ENCODE measurements around the gene BCKDK. TPM values are rescaled to one million over a fixed set of nuclear protein-coding genes. Genes with fewer than 3 reads are reported as not detected.
A peak's percentile ranks its signal among the peaks of the same experiment; 100 is the strongest.

Gene BCKDK
- polyA plus RNA-seq, 3 donors, result 76.5 to 93.5 (median 90.8) TPM

DNA sequence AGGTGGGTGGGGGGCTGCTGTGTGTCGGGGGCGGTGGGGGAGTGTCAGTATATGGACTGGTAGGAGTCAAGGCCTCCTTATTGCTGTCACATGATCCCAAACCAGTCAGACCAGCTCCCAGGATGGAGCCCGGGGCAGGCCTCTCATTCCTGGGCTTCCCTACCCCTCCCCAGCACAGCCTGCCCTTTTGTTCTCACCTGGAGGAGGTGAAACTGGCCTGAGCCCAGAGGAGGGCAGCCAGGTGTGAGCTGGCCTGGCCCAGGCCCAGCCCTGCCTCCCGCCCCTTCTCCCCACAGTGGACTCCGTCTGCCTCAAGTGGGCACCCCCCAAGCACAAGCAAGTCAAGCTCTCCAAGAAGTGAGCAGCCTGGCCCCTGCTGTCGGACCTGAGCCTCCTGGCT lies 22.7 kb downstream of the BCKDK start:
- TF ChIP-seq, protein P1, sequence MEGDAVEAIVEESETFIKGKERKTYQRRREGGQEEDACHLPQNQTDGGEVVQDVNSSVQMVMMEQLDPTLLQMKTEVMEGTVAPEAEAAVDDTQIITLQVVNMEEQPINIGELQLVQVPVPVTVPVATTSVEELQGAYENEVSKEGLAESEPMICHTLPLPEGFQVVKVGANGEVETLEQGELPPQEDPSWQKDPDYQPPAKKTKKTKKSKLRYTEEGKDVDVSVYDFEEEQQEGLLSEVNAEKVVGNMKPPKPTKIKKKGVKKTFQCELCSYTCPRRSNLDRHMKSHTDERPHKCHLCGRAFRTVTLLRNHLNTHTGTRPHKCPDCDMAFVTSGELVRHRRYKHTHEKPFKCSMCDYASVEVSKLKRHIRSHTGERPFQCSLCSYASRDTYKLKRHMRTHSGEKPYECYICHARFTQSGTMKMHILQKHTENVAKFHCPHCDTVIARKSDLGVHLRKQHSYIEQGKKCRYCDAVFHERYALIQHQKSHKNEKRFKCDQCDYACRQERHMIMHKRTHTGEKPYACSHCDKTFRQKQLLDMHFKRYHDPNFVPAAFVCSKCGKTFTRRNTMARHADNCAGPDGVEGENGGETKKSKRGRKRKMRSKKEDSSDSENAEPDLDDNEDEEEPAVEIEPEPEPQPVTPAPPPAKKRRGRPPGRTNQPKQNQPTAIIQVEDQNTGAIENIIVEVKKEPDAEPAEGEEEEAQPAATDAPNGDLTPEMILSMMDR (IDR thresholded peaks at IDR 0.05), result no peak
- no peaks in the 10 kb centered on the region for H3K27me3 ChIP-seq (ENCODE audit: control insufficient read depth in 2 of 2, insufficient read depth in 2 of 2, low read length in 2 of 2)
- peak overlapping the region; percentile 62 for H3K4me2 ChIP-seq (replicated peaks; ENCODE audit: extremely low read depth, low read length, poor library complexity, severe bottlenecking)
- H2AFZ ChIP-seq (ENCODE audit: insufficient read depth, low read depth, low read length, poor library complexity, severe bottlenecking), result no peak overlapping the region
- Mint-ChIP-seq H3K36me3 (peaks cover 52 to 61% of the 10 kb centered on the region in 2 donors), H3K9me3 (peaks cover 0 to 2% (median 0%) of the 10 kb centered on the region in 7 donors), H3K4me3 (peak overlapping the region in 1 of 2 donors; percentile 62), H3K27me3 (ENCODE audit: low read depth in 3 of 3) (peaks cover 0 to 4% (median 0%) of the 10 kb centered on the region in 3 donors), H3K4me1 (peaks cover 76% of the 10 kb centered on the region), H3K27ac (peak overlapping the region; percentile 98 to 100 (median 99))
- intact Hi-C loops (cut with micrococcal nuclease), result no loop called here
- H3K79me2 ChIP-seq (ENCODE audit: insufficient read depth, low read length), result no peaks in the 10 kb centered on the region
- DNase-seq, result no peak
- 80% methylated on average over 2 of the region's 6 CpGs for WGBS (ENCODE audit: insufficient coverage)
- no peak overlapping the region for H3K9ac ChIP-seq (ENCODE audit: insufficient read depth, low read length, poor library complexity, severe bottlenecking)
- H3K36me3 ChIP-seq (replicated peaks in 1 of 2; ENCODE audit: control insufficient read depth in 1 of 2, insufficient read depth in 2 of 2, low read length in 2 of 2), result peaks cover 29 to 48% of the 10 kb centered on the region in 2 donors
- peak overlapping the region; percentile 99 for H3K27ac ChIP-seq (ENCODE audit: low read depth in 1 of 2, low read length in 2 of 2)
- peaks cover 77 to 91% of the 10 kb centered on the region in 2 donors for H3K4me1 ChIP-seq (ENCODE audit: control insufficient read depth in 1 of 2, insufficient read depth in 2 of 2, low read length in 2 of 2)
- H3K9me3 ChIP-seq (replicated peaks in 1 of 2; ENCODE audit: control insufficient read depth in 1 of 2, insufficient read depth in 1 of 2, low read length in 2 of 2), result no peaks in the 10 kb centered on the region
- H3K4me3 ChIP-seq (replicated peaks in 1 of 3; ENCODE audit: low read depth in 2 of 3, low read length in 3 of 3), result peak overlapping the region in 1 of 3 experiments; percentile 53
- no peaks in the 10 kb centered on the region for H4K20me1 ChIP-seq (ENCODE audit: insufficient read depth, low read length)

DNA sequence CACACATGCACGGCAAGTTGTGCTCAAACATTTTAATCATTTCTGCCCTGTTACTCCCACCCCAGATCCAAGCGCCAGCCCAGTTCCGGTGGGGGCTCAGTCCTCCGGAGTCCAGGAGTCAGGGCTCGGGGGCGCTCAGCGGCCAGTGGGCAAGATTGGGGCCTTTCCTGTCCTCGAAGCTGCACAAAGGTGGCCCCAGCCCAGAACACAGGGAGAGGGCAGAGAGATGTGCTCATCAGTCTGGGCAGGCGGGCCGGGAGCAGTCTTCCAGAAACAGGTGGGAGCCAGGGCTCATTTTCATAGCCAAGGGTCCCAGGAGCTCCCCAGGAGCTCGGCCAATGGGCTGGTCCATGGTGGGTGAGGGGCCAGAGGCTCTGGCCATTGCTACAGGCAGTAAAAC lies 23.2 kb downstream of the BCKDK start:
- H3K4me3 ChIP-seq (replicated peaks in 1 of 3; ENCODE audit: low read depth in 2 of 3, low read length in 3 of 3), result no peak overlapping the region
- Mint-ChIP-seq H3K9me3 (peaks cover 0 to 2% (median 0%) of the 10 kb centered on the region in 7 donors), H3K4me3 (no peak overlapping the region), H3K27ac (peak overlapping the region in 6 of 7 donors; percentile 18 to 100 (median 98)), H3K36me3 (peaks cover 46 to 55% of the 10 kb centered on the region in 2 donors), H3K27me3 (ENCODE audit: low read depth in 3 of 3) (peaks cover 0 to 4% (median 0%) of the 10 kb centered on the region in 3 donors), H3K4me1 (peaks cover 71% of the 10 kb centered on the region)
- H3K79me2 ChIP-seq (ENCODE audit: insufficient read depth, low read length), result no peaks in the 10 kb centered on the region
- WGBS (ENCODE audit: insufficient coverage), result 94% methylated on average over 10 of the region's 11 CpGs
- H3K9me3 ChIP-seq (replicated peaks in 1 of 2; ENCODE audit: control insufficient read depth in 1 of 2, insufficient read depth in 1 of 2, low read length in 2 of 2), result no peaks in the 10 kb centered on the region
- H3K27ac ChIP-seq (ENCODE audit: low read depth in 1 of 2, low read length in 2 of 2), result peak overlapping the region in 1 of 2 donors; percentile 99
- H3K36me3 ChIP-seq (replicated peaks in 1 of 2; ENCODE audit: control insufficient read depth in 1 of 2, insufficient read depth in 2 of 2, low read length in 2 of 2), result peaks cover 29 to 43% of the 10 kb centered on the region in 2 donors
- DNase-seq, result no peak
- H2AFZ ChIP-seq (ENCODE audit: insufficient read depth, low read depth, low read length, poor library complexity, severe bottlenecking), result no peak overlapping the region
- H3K4me2 ChIP-seq (replicated peaks; ENCODE audit: extremely low read depth, low read length, poor library complexity, severe bottlenecking), result no peak overlapping the region
- TF ChIP-seq, protein P1 (IDR thresholded peaks at IDR 0.05), result no peak
- peaks cover 73 to 85% of the 10 kb centered on the region in 2 donors for H3K4me1 ChIP-seq (ENCODE audit: control insufficient read depth in 1 of 2, insufficient read depth in 2 of 2, low read length in 2 of 2)
- intact Hi-C loops (cut with micrococcal nuclease), result no loop called here
- no peak overlapping the region for H3K9ac ChIP-seq (ENCODE audit: insufficient read depth, low read length, poor library complexity, severe bottlenecking)
- no peaks in the 10 kb centered on the region for H3K27me3 ChIP-seq (ENCODE audit: control insufficient read depth in 2 of 2, insufficient read depth in 2 of 2, low read length in 2 of 2)
- H4K20me1 ChIP-seq (ENCODE audit: insufficient read depth, low read length), result no peaks in the 10 kb centered on the region

Measured in CD14-positive monocyte (primary cell).